Occipital lobe (tissue), 2 donors: ENCODE results near the gene ERGIC1. TPM values are rescaled to one million over a fixed set of nuclear protein-coding genes. Genes with fewer than 3 reads are reported as not detected.

Experiments
- DNase-seq: peaks from one replicate; lab custom pipeline; 2025; lab: John Stamatoyannopoulos, UW
- total RNA-seq: library from RNA; depleted of rRNA; stranded (reverse); fragments of >200 nt; gene quantifications from one replicate; pipeline ENCODE4 v1.2.3, GENCODE V29; 2014

The ERGIC1 gene
- total RNA-seq, 1 donor from 2014 or later: 41.5 TPM

DNA sequence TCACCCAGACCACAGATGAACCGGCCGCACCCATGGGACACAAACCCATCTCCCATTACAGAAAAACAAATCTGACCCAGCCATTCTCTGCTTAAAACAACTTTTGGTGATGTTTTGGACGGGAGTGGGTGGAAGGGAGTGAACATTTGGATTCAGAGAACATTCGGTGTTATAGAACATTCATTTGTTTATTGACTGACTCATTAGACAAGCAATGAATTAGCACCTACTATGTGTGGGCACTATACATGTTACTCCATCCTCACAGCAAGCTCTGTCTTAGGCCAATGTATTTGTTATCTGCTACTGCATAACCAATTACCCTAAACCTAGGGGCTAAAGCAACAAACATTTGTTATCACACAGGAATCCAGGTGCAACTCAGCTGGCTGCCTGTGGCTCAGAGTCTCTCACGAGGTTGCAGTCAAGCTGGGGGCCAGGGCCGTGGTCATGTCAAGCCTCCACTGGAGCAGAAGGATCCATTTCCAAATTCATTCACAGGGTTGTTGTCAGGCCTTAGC, 5.1 kb upstream of the ERGIC1 start:
- DNase-seq: no peak

DNA sequence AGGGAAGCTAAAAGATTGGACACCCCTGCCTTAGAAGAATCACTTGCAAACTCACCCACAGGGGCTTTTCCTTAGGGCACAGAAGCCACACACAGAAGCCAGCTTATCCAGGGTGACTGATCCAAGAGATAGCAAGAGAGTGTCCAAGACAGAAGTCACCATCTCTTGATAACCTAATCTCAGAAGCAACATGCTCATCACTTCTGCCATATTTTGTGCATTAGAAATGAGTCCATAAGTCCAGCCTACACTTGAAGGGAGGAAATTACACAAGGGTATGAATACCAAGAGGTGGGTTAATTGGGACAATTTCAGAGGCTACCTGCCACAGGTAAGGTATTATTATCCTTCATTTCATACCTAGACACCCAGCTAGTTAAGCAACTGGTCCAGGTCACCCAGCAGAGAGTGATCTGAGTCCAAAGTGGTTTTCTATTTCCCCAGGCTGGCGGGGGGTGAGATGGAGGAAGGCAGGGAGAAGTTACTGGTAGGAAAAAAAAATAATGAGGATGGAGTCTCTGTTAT, 3.7 kb upstream of the ERGIC1 start:
- no peak for DNase-seq

DNA sequence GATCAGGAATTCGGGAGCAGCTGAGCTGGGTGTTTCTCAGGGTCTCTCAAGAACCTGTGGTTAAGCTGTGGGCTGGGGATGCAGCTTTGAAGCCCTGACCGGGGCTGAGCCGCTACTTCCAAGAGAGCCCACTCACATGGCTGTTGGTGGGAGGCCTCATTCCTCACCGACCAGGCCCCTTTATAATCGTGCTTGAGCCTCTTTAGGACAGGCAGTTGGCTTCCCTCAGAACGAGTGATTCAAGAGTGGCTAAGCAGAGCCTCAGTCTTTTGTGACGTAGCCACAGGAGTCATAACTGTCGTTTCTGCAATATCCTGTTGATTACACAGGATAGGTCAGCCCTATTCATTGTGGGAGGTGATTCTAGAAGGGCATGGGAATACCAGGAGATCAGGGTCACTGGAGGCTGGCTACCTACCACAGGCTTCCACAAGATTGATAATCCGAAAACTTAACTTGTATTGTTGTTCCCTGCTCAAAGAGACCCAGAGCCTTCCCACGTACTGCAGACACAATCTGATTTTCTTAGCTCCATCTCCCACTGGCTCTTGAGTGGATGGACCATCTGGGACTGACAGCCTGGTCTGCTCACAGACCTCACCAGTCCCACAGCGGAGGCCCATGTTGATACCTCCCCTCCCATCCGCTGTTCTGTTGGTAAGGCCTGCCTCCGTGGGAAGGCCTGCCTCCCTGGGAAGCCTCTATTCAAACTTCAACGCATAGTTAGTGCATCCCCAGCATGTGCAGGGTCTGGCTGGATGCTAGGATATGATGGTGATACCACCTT, 3.0 kb upstream of the ERGIC1 start:
- DNase-seq: no peak

DNA sequence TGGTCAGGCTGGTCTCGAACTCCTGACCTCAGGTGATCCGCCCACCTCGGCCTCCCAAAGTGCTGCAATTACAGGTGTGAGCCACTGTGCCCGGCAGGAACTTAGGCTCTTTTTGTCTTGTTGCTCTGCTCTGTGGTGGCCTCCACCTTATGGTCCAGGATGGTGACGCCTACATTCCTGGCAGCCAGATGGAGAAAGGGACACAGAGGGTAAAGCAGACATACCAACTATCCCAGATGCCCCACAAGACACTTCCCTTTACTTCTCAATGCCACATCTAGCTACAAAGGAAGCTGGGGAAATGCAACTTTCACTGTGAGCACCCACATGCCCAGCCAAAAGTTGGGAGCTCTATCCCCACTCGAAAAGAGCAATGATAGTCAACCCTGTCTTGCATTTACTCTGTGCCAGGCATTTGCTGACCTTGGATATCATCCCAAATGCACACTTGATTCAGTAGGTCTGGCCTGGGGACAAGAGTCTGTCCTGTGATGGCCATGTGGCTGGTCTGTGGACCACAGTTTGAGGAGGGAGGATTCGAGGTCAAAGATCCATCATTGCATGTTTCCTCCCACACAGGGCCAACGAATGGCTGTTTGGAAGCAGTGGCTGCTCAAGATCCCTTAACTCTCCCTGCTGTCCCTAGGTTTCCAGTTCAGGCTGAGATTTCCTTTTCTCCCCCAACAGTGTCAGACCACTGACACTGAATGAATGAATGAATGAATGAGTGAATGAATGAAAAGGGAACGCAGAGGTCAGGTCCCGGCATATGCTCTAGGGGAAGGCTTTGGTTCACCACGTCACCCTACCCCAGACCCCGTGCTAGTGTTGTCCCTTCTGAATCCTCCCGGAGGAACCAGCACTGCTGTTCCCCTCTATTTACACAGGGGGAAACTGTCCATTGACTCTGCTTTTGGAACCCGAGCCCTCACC, 1.4 kb upstream of the ERGIC1 start:
- no peak for DNase-seq

DNA sequence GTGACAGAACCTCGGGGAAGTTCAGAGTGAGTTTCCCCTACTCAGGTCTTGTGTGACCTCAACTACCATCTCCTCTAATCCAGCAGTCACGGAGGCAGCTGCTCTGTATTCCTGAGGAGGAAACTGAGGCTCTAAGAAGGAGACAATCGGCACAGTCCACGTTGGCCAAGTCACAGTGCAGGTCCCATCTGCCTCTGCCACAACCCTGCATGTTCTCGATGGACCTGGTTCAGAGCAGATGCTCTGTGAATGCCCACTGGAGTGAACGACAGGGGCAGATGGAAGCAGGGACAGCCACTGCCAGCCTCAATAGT, 722 bp upstream of the ERGIC1 start:
- DNase-seq: no peak

DNA sequence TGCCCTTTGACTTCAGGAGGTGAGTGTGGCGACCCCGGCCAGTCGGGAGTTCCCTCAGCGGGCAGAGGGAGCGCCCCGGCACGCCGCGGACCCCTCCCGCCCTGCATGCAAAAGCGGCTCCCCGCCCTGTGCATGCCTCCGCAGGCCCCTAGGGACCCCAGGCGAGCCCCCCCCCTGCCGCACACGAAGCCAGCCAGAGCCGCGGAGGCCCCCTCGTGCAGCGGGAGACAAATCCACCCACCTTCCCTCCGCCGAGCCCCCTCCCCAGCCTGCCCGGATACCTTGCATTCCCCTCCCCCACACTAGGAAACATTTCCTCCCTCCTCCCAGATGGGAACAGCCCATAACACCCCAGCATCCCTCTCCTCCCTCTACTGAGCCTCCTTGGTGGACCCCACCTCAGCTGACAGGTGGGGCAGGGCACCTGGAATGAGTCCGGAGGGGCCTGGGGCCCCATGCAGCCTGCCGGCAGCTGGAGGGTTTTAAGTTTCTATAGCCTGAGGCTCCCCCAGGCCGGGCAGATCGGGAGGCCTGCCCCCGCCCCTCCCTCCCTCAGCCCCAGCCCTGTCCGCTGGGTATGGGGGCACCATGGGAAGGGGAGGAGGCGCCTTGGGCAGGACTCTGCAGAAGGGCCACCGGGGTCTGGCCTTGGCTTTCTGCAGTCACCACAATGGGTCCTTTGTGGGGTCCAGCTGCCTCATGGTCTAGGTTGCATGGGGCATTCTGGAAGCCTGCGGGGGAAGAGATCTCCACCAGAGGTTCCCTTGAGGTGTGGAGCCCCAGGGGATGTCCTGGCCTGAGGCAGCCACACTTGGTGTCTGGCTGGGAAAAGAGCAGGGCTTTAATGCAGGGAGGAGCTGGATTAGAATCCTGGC, 601 bp downstream of the ERGIC1 start:
- no peak for DNase-seq

DNA sequence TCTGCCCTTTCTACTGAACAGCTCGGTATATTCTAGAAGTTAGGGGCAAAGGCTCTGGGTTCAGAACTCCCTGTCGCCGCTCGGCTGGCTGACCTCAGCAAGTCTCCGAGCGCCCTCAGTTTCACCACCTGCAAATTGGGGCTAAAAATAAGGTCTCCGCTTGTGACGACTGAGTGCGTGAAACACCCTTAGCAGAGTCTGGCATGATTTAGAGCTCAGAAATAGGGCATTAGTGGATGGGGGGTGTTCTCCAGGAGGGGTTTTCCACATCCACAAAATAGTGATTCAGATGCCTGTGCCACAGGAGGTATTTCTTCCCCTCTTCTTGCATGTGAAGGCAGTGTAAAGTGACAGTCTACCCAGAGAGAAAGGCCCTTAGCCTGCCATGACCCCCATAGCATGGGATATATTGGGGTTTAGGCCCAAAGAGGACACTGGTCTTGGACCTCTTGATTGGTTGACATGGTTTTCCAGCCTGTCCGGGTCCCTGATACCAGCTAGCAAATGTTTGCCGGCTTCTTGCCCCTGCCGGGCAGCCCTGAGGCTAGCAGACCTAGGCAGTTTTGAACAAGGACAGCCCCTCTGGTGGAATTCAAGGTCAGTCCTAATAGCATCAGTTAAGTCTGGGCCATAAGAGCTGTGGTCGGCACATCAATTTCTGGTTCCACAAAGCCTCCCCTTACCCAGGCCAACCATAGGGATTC, 1.4 kb downstream of the ERGIC1 start:
- DNase-seq: no peak

DNA sequence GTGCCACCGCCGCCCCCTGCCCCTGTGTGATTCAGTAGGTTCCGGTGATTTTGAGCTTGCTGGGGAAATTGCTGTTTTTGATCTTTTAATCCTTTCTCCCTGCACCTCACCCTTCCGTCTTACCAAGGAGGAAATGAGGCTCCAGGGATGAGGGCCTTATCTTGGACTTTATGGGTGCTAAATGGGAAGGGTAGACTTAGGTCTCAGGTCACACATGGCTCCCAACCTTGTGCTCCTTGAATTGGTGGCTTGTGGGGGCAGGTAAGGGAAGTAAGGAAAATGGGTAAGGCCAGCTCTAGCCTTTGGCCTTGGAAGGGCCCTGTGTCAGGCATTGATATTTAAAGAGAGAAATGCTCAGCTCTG, 1.9 kb downstream of the ERGIC1 start:
- DNase-seq: no peak

DNA sequence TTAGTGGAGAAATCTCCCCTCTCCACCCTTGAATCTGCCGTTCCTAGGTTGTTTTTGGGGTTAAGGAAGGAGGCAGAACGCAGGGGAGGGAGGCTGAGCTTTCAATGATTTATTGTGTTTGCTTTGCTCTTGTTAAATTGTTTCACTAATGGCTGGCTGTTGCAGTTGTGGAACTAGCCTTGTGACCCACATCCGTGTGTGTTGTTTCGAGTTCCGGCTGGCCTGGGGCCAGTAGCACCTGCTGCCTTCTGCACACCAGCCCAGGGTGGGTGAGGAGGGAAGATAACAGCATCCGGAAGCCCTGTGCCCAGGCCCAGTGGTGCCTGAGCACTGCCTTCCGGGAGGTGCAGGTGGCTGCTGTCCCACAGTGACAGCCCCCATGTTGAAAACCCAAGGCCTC, 3.6 kb downstream of the ERGIC1 start:
- no peak for DNase-seq

DNA sequence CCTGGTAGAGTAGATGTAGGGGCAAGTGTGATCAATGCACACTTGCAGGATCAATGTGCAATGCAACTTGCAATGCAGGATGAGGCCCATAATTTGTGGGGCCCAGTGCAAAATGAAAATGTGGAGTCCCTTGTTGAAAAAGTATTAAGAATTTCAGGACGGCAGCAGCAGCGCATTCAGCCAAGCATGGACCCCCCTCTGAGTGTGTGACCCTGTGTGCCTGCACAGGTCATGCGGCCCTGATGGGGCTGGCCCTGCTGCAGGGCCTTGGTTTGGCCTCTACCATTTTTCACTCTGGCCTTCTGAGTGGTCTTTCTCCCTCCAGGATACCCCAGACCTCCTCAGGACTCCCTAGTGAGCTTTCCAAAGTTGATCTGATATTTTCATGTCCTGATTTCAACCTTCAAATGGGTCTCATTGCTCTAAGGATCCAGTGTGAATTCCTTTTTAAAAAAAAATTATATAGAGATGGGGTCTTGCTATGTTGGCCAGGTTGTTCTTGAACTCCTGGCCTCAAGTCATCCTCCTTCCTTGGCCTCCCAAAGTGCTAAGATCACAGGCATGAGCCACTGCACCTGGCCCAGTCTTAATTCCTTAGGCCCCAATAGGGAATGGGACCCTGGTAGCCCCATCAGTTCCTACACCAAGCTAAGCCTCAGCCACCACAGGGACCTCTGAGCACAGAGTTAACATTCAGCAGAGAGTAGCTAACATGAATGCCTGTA, 4.3 kb downstream of the ERGIC1 start:
- DNase-seq: no peak

DNA sequence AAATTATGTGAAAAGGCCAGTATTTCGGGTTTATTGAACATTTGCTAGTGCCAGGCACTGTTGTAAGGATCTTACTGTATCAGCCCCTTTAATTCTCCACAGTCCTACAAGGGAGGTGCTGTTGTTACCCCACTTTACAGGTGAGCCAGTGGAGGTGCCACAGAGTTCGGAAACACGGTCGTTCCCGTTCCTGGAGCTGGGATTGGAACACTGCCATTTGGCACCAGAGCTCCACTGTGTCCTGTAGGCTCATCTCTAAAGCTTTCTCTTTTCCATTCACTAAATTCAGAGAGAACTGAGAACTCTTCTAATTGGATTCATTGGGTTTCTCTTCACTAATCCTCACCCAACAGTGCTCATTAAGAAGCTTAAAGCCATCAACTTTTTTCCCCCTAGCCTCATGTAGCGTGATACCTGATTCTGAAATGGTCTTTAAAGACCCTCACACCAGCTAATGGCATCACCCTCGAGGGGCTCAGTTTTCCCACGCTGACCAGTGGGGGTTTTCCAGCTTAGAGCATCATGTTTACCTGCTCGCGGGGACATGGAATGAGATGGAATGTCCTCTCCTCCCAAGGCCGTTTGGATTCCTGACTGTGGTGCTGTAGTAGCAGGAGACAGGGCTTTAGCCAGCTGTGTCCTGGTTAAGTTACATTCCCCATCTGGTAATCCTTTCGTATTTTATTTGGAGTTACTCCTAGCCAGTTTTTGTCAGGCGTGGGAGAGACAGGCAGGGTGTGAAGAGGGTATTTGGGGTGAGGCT, 5.8 kb downstream of the ERGIC1 start:
- DNase-seq: no peak

DNA sequence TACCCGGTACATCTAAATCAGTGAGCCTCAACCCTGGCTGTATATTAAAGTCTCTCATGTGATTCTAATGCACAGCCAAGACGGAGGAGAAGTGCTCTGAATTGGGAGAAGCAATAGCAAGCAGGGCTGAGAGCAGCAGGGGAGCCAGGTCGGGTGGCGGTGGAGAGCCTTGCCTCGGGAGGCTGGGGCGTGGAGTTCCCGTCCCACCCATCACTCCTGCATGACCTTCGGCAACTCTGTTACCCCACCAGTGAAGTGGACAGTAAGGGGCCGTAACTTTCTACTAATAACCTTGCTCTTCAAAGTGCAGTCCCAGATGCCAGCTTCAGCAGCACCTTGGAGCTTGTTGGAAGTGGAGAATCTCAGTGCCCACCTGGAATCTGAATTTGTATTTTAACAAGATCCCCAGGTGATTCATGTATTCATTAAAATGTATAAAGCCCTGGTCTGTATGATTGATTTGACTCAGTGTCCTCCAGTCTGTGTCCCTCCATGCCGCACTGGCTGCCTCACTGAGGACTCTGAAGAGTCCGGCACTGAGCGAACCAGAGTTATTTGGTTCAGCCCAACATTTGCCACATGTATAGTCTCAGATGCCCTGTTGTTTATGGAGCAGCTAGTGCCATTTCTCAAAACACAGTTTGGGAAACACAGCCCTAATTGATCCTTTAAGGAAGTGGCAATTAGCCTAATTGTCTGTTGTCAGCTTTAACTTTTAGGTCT, 6.5 kb downstream of the ERGIC1 start:
- DNase-seq: no peak

DNA sequence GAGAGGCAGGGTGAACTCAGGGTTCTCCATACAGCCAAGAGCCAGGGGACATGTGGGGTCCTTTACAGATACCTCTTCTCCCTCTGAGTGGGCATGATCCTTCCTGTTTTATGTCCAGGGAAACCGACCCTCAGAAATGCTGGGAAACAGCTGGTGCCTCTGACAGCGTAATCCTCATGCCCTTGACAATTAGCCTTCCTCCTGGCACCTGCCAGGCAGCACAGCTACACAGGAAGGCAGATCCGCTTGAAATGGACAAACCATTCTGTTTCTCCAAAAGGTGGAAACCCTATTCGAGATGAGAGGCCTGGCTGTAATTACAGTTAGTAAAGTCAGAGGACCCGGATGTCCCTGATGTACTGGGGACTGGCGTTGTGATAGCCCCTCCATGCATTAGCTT, 7.2 kb downstream of the ERGIC1 start:
- no peak for DNase-seq

DNA sequence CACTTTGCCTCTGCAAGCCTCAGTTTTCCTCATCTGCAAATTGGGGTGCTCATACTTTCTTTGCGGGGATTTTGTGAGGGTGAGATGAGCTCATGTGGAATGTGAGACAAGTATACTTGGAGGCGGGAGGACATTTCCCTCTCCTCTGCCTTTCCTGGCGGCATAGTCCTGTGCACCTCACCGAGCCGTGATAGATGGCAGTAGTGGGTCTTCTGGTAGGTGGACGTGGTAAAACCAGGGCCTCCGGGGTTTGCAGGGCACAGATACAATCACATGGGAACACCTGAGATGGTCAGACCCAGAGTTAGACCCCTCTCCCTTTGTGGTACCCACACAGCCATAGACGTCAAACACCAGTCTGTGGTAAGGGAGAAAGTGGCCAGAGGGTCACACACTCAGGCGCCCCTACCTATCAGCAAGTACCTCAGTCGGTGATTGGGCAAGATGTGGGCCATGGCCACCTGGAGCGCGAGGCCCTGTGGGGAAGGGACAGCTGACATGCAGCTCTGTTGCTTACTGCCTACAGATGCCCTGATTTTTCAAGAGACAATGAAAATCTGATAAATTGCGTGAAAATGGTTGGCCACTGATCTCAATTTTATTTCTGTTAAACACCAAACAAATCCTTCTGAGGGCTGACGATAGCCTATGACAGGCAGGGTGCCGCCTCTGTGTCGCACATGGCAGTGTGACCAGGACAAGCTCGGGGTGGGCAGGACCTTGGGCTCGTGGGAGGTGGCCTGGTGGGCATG, 9.9 kb downstream of the ERGIC1 start:
- no peak for DNase-seq

DNA sequence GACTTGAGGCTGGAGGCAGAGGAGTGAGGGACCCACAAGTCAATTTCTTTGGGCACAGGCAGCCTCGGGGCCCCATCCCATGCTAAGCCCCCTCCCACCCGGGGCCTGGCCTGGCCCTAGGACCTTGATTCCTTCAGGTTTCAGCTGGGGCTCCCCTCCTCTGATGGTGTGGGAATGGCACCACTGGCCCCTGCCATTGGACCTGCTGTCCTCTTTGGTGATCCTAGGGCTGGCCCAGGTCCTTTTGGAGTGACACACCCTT, 10.5 kb downstream of the ERGIC1 start:
- no peak for DNase-seq

DNA sequence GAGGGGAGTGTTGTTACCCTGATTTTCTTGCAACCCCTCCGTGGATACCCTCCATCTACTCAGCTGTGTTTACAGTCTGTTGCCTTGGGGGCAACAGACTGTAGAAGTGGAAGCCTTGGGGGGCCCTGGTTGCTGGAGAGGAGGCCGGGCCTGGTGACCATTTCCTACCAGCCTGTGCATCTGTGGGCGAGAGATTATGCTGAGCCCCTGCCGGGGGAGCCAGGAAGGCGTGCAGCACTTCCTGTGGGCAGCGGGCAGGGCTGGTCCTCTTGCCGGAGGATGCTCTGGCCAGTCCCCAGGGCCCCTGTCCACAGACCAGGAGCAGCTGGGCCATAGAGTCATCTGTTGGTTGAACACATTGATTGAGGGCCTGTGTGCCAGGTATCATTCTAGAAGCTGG, 11.1 kb downstream of the ERGIC1 start:
- no peak for DNase-seq

DNA sequence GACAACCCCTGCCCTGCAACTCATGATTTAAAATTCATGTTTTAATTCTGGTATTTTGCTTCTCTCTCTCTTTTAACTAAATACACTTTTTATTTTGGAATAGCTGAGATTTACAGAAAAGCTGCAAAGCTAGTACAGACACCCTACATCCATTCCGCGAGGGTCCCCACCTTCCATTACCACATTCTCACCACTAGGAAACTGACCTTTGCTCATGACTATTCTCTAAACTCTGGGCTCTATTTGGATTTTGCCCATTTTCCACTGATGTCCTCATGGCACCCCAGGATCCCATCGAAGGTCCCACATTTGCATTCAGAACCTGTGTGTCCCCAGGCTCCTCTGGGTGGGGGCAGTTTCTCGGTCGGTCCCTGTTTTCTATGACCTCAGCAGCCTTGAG, 11.5 kb downstream of the ERGIC1 start:
- no peak for DNase-seq

DNA sequence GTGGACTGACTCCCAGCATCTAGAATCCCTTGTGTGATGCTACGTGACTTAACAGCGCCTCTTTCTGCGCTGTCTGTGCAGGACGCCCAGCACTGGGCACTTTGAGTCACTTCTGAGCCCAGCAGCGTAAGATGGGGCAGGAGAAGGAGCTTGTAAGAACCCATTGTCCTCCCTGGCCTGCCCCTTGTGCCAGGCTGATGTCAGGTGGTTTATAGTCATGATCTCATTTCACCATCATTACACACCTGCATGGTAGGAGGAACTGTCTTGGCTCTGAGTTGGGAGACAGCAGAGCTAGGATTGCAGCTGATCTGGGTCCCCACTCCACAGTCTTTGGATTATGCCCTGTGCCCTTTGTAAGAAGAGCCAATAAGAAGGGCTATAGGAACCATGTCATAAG, 12.2 kb downstream of the ERGIC1 start:
- no peak for DNase-seq
